Thyroid gland (tissue), 4 donors: ENCODE measurements around the gene SLC8A2.

ENCODE experiments used
- CTCF ChIP-seq, 6 experiments: fragments of 200-600 bp in 3 of 6; fragments of 450-650 bp in 3 of 6; sonication (generic) in 3 of 6; IDR thresholded peaks; one replicate each; pipeline ENCODE4 v1.5.1; 2016 to 2019; ENCODE audit warnings: antibody characterized with exemption in 6 of 6, mild to moderate bottlenecking in 2 of 6, inconsistent platforms in 1 of 6, moderate library complexity in 1 of 6
- POLR2A ChIP-seq, 2 donors: fragments of 450-650 bp; IDR thresholded peaks; one replicate each; pipeline ENCODE4 v1.6.1; 2017; ENCODE audit warnings: antibody characterized with exemption in 2 of 2, mild to moderate bottlenecking in 2 of 2, moderate library complexity in 1 of 2

GRCh38 chr19:47446534-47447469, 24.9 kb downstream of the SLC8A2 start:
- TF ChIP-seq CTCF (IDR thresholded peaks at IDR 0.05) (no peak), POLR2A (IDR thresholded peaks at IDR 0.05) (no peak)
